Duodenal mucosa (tissue), 2 donors: ENCODE results near the gene ZFR2.
"Not testable (repeated sequence)": the region's sequence is repeated elsewhere in the genome, so short reads cannot be mapped to it uniquely, and the experiment has no call there.

Experiments used
- H3K27ac ChIP-seq: one replicate; pipeline ENCODE4 v1.7.0; 2013; ENCODE audit warnings: low read depth, low read length
- H3K27me3 ChIP-seq, 2 donors: one replicate each; pipeline ENCODE4 v1.7.0; 2013; ENCODE audit warnings: low read length in 2 of 2, control low read depth in 1 of 2; ENCODE audit not compliant: insufficient read depth in 2 of 2, control insufficient read depth in 1 of 2
- H3K36me3 ChIP-seq, 2 donors: one replicate each; pipeline ENCODE4 v1.7.0; 2013; ENCODE audit warnings: low read length in 2 of 2, control low read depth in 1 of 2; ENCODE audit not compliant: insufficient read depth in 2 of 2, control insufficient read depth in 1 of 2
- H3K4me1 ChIP-seq, 2 donors: one replicate each; pipeline ENCODE4 v1.7.0; 2013; ENCODE audit warnings: low read length in 2 of 2, control low read depth in 1 of 2; ENCODE audit not compliant: insufficient read depth in 2 of 2, control insufficient read depth in 1 of 2
- H3K4me3 ChIP-seq, 2 donors: one replicate each; pipeline ENCODE4 v1.7.0; 2013; ENCODE audit warnings: low read length in 2 of 2, low read depth in 1 of 2
- H3K9ac ChIP-seq, 2 donors: one replicate each; pipeline ENCODE4 v1.7.0; 2013; ENCODE audit warnings: low read length in 2 of 2, low read depth in 1 of 2
- H3K9me3 ChIP-seq, 2 donors: one replicate each; pipeline ENCODE4 v1.7.0; 2013; ENCODE audit warnings: low read length in 2 of 2, control low read depth in 1 of 2; ENCODE audit not compliant: control insufficient read depth in 1 of 2

ZFR2 gene

DNA sequence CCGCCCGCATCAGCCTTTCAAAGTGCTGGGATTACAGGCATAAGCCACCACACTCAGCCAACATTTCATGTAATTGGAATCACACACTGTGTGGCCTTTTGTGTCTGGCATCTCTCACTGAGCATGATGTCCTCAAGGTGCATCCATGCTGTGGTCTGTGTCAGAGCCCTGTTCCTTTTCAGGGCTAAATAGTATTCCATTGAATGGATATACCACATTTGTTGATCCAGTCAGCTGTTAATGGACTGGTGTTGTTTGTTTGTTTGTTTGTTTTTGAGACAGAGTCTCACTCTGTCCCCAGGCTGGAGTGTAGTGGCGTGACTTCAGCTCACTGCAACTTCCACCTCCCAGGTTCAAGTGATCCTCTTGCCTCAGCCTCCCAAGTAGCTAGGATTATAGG is 29.6 kb upstream of the ZFR2 start:
- Histone ChIP-seq H3K4me3 (no peak overlapping the region), H3K27me3 (no peaks in the 10 kb centered on the region), H3K36me3 (no peaks in the 10 kb centered on the region), H3K9ac (no peak overlapping the region), H3K9me3 (peaks cover 3 to 5% of the 10 kb centered on the region in 2 donors), H3K27ac (no peak overlapping the region), H3K4me1 (no peaks in the 10 kb centered on the region)

DNA sequence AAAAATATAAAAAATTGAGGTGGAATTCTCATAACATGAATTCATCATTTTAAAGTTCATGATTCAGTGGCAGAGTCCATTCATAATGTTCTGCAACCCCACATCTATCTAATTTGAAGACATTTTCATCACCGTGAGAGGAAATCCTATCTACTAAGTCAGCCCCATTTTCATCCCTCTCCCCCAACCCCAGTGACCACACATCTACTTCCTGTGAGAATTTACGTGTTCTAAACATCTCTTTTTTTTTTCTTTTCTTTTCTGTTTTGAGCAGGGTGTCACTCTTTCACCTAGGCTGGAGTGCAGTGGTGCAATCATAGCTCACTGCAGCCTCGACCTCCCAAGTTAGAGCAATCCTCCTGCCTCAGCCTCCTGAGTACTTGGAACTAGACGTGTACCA is 29.1 kb upstream of the ZFR2 start:
- Histone ChIP-seq H3K9ac (no peak overlapping the region), H3K4me3 (no peak overlapping the region)

DNA sequence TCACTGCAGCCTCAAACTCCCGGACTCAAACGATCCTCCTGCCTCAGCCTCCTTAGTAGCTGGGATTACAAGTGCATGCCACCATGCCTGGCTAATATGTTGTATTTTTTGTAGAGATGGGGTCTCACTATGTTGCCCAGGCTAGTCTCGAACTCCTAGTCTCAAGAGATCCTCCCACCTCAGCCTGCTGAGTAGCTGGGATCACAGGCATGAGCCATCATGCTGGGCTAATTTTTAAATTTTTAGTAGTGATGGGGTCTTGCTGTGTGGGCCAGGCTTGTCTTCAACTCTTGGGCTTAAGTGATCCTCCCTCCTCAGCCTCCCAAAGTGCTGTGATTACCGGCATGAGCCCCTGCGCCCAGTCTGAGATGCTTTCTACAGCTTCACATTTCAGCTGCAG is 26.9 kb upstream of the ZFR2 start:
- H3K4me1 ChIP-seq: no peaks in the 10 kb centered on the region
- H3K36me3 ChIP-seq: no peaks in the 10 kb centered on the region

More for the DNA sequence above, 29.1 kb upstream of the ZFR2 start:
- Histone ChIP-seq H3K27ac (no peak overlapping the region), H3K4me1 (no peaks in the 10 kb centered on the region), H3K27me3 (no peaks in the 10 kb centered on the region), H3K9me3 (peaks cover 3 to 5% of the 10 kb centered on the region in 2 donors), H3K36me3 (no peaks in the 10 kb centered on the region)

DNA sequence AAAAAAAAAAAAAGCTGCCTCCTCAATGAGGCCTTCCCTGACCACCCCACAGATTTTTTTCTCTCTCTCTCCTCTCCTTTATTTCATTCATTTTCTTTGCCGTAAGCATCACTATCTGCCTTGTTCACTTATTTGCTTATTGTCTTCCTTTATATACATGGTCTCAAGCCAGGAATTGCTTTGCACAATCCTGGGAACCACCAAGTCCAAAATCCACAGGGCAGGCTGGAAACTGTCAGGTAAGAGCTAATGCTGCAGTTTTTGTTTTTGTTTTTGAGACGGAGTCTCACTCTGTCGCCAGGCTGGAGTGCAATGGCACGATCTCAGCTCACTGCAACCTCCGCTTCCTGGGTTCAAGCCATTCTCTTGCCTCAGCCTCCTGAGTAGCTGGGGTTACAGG is 26.1 kb upstream of the ZFR2 start:
- not testable (repeated sequence) for H3K9me3 ChIP-seq, H3K4me3 ChIP-seq, H3K4me1 ChIP-seq

More for the DNA sequence above, 26.9 kb upstream of the ZFR2 start:
- Histone ChIP-seq H3K9me3 (peaks cover 3 to 5% of the 10 kb centered on the region in 2 donors), H3K27me3 (no peaks in the 10 kb centered on the region), H3K27ac (no peak overlapping the region), H3K4me3 (no peak overlapping the region), H3K9ac (no peak overlapping the region)

DNA sequence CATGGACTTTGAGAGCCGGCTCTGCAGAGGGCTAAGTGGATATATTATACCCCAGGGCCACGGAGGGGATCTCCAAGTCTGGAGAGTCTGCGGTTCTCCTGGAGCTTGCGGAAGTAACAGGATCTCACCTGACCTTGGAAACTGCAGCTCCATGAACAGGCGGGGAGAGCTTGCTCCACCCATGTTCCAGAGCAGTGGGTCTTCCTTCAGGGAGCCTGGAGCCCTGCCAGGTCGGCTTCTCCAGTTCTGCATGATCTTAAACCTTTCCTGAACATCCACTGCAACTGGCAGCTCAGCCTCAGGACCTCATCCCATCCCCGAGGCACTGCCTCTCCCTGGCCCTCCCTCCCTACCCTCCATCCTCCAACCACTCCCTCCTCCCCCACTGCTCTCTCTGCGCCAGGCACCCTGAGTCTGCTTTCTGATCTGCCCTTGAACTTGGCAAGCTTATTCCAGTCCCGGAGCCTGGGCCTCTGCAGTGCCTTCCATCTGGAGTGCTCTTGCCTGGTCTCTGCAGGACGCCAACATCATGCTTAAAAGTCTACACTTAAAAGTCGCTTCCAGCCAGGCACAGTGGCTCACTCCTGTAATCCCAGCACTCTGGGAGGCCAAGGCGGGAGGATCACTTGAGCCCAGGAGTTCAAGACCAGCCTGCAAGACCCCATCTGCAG is 24.8 kb upstream of the ZFR2 start:
- Histone ChIP-seq H3K4me3 (no peak overlapping the region), H3K27ac (no peak overlapping the region), H3K9me3 (peaks cover 3 to 5% of the 10 kb centered on the region in 2 donors), H3K36me3 (no peaks in the 10 kb centered on the region), H3K27me3 (no peaks in the 10 kb centered on the region), H3K4me1 (no peaks in the 10 kb centered on the region), H3K9ac (no peak overlapping the region)

More for the DNA sequence above, 26.1 kb upstream of the ZFR2 start:
- not testable (repeated sequence) for H3K9ac ChIP-seq, H3K27ac ChIP-seq, H3K36me3 ChIP-seq, H3K27me3 ChIP-seq

DNA sequence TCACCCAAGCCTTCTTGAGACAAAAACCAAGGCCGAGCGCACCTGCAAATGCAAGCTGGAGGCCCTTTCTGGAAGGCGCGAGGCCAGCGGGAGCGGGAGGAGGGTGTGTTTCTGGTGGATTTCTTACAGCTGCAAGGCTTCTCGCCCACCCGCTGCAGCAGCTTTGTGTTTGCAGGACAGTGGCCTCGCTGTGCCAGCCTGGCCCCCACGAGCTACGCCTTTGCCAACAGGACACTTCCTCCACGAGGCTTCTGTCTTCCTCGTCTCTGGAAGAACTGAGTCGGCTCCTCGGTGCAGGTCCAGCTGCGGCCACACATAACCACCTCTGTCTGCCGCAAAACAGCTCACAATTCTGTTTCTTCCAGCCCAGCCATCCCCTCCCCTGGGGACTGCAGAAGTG is 21.8 kb upstream of the ZFR2 start:
- Histone ChIP-seq H3K27me3 (no peaks in the 10 kb centered on the region), H3K27ac (no peak overlapping the region), H3K4me1 (no peaks in the 10 kb centered on the region), H3K36me3 (no peaks in the 10 kb centered on the region), H3K4me3 (no peak overlapping the region), H3K9me3 (no peaks in the 10 kb centered on the region), H3K9ac (no peak overlapping the region)

DNA sequence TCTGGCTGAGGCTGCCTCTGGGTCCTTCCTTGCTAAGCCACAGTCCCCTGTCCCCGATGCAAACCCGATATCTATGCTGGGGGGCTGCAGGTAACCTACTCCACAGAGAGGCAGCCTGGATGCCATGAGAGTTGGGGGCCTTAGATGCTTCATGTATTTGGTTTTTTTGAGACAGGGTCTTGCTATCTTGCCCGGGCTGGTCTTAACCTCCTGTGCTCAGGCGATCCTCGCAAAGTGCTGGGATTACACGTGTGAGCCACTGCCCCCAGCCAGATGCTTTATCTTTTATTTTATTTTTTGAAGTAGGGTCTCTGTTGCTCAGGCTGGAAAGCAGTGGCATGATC is 13.2 kb upstream of the ZFR2 start:
- no peak overlapping the region for H3K27ac ChIP-seq
- no peak overlapping the region for H3K9ac ChIP-seq
- no peaks in the 10 kb centered on the region for H3K4me1 ChIP-seq
- H3K27me3 ChIP-seq: peaks cover 9 to 22% of the 10 kb centered on the region in 2 donors
- H3K9me3 ChIP-seq: no peaks in the 10 kb centered on the region
- no peaks in the 10 kb centered on the region for H3K36me3 ChIP-seq
- H3K4me3 ChIP-seq: no peak overlapping the region

DNA sequence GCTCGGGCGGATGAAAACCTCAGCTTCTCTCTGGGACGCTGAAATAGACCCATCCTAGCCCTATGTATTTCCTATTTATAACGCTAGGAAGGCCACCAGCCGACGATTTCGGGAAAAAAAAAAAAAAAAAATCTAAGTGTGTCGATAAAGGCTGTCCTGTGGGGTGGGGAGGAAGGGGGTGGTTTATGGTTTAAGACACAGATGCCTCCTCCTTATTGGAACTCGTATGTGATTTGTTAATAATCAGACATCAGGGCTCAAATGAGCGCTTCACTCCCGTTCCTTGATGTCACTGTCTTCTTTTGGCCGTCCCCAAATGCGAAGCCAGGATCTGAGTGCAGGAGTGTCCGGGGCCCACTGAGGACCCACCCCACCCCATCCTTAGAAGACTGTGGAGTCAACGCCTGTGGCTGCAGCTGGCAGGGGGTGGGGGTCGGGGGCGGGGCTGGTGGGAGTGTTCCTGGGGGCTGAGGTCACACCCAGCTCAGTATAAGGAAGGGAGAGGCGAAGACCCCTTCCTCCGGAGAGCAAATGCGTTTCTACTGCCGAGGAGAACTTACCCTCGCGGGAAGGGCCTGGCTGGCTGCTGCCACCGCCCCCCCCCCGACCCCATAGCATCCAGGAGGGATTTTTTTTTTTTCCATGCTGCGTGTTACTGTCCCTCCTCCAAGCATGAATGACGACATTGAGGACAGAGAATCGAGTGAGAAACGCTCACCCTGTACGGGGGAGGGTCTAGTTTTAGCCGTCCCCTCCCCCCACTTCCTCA is 12.6 kb upstream of the ZFR2 start:
- Histone ChIP-seq H3K27ac (no peak overlapping the region), H3K9ac (no peak overlapping the region)

DNA sequence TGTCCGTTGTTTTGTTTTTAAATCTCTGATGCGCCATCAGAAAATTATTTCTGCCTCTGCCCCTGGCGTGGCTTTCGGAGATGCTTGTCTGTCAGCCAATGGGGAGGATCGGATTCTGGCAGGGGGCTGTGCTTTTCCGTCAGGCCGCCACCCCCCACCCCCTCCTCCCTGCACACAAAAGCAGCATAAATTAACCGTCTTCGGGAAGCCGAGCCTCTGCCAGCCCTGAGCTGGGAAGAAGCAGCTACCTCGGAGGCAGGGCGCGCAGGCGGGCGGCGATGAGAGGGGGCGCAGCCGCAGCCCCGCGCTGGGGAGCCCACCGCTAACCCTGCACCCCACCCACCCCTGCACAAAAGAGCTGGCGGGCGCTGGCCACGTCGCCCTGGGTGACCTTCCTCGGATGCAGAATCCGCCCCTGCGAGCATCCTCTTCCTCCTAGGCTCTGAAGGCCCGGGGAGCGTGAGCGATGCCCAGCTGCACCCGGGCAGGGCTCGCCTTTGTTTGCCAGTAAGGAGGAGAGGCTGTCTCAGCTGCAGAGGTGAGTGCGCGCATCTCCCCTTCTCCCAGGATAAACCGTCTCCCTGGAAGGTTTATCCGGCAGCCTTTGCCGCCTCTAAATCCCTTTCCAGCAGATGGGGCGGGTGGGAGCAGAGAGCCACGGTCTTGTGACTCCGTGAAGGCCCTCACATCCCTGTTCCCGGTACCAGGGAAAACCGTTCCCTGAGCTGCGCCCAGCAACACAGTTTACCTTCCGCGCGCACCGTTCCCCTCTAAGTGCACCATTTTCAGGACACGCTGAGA is 11.8 kb upstream of the ZFR2 start, which contains the start of gene ATCAY:
Gene ATCAY, plus strand, starts transcription at position 215 of the 801 bp plus-strand sequence. CDS start 5,083 bp downstream, outside the sequence.
- Histone ChIP-seq H3K27ac (no peak within 1 kb of the TSS), H3K27me3 (peaks cover 9 to 24% of the 10 kb centered on the region in 2 donors), H3K9me3 (no peaks in the 10 kb centered on the region), H3K9ac (no peak within 1 kb of the TSS), H3K4me1 (no peaks in the 10 kb centered on the region), H3K4me3 (no peak within 1 kb of the TSS), H3K36me3 (no peaks in the 10 kb centered on the region)

More for the DNA sequence above, 12.6 kb upstream of the ZFR2 start:
- H3K36me3 ChIP-seq: no peaks in the 10 kb centered on the region
- no peaks in the 10 kb centered on the region for H3K9me3 ChIP-seq
- peaks cover 9 to 24% of the 10 kb centered on the region in 2 donors for H3K27me3 ChIP-seq
- H3K4me1 ChIP-seq: no peaks in the 10 kb centered on the region
- no peak overlapping the region for H3K4me3 ChIP-seq

DNA sequence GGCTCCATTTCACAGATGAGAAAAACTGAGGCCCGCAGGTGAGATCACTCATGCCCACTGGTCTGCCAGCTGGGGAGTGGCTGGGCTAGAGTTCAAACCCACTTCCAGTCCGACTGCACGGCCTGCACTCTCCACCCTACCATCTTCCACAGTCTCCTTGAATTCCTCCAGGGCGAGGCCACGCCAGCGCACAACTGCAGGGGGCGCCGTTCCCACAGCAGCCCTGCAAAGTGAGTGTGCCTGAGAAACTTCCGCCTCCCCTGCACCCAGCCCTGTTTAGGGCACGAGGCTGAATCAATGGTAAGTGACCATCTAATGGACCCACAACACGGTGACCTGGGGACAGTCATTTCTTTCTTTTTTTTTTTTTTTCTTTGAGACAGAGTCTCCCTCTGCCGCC is 10.8 kb upstream of the ZFR2 start:
- no peaks in the 10 kb centered on the region for H3K36me3 ChIP-seq
- no peak overlapping the region for H3K9ac ChIP-seq
- H3K27me3 ChIP-seq: peaks cover 9 to 24% of the 10 kb centered on the region in 2 donors
- no peaks in the 10 kb centered on the region for H3K9me3 ChIP-seq
- no peaks in the 10 kb centered on the region for H3K4me1 ChIP-seq
- H3K4me3 ChIP-seq: no peak overlapping the region
- no peak overlapping the region for H3K27ac ChIP-seq
